Stimulated activated CD4-positive, alpha-beta T cell treated with anti-CD3 and anti-CD28 coated beads, Interleukin-15, amount 100 ng/mL, for 24 hours (primary cell): ENCODE data around the gene ASTN2.
A peak's percentile ranks its signal among the peaks of the same experiment; 100 is the strongest.

ENCODE experiments used
- DNase-seq: peaks from one replicate; pipeline ENCODE4 v3.0.0-alpha.2; 2020

Gene ASTN2

DNA sequence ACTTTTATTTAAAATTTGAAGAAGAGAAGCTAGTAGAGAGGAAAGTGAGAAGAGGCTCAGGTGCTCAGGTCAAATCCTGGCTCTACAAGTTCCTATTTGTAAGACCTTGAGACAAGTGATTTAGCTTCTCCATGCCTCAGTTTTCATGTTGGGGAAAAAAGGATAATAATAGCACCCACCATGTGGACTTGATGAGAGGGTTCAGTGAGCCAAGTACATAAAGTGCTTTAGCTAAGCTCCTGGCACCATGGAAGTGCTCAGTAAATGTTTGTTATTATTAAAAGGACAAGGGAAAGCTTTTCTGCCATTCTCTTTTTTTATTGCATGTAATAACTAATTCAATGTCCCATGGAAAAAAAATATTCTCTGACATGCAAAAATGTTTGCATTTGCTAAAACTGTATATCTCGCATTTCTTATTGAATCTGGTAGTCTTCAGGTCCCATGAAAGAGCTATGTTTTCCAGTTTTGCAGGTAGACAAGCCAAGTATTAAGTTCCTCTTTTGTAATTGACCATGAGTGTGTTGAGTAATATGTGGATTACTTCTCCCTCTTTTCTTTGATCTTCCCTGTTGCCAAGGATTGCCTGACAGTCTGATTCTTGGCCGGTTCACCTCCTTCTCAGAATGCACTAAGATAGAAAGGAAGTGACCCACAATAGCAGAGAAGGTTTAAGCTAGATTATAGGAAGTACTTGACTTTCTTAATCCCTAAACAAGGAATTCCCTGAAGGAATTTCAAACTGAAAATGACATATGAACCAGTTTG lies 773.4 kb downstream of the ASTN2 start:
- no peak for DNase-seq

DNA sequence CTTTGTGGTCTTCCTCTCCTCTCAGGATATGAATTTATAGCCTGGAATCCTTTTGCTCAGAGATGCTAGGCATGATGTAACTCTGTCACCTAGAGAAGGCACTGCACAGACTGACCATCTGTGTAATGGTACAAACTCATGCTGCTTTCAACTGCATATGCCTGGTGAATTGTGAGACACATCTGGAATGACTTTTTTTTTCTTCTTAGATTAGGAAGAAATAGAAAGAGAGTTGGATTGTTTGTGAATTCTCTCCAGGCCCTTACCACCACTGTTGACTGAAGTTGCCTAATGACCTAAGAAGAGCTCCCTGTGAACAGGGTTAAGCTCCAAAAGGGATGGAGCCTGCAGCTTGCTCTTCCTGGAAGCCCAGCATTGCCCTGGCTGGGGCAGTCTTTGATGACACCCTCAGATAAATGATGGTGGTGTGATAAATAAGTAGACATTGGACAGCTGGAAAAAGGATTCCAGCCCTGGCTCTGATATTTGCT lies 775.6 kb downstream of the ASTN2 start:
- DNase-seq = no peak

DNA sequence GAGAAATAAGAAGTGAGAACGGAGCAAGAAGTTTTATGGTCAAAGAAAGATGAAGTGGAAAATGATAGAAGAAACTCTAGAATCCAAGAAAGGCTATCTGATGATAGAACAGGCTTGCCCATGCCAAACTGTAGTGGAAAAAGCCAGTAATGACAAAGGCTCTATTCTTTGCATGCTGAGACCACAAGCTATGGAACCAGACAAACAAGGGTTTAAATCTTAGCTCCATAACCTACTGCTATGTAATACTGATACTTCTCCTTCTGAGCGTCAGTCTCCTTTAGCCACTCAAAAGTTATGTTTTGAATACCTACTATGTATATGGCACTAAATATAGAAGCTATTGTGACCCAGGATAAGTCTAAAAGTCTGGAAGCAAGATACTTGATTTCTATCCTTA lies 778.9 kb downstream of the ASTN2 start:
- no peak for DNase-seq

DNA sequence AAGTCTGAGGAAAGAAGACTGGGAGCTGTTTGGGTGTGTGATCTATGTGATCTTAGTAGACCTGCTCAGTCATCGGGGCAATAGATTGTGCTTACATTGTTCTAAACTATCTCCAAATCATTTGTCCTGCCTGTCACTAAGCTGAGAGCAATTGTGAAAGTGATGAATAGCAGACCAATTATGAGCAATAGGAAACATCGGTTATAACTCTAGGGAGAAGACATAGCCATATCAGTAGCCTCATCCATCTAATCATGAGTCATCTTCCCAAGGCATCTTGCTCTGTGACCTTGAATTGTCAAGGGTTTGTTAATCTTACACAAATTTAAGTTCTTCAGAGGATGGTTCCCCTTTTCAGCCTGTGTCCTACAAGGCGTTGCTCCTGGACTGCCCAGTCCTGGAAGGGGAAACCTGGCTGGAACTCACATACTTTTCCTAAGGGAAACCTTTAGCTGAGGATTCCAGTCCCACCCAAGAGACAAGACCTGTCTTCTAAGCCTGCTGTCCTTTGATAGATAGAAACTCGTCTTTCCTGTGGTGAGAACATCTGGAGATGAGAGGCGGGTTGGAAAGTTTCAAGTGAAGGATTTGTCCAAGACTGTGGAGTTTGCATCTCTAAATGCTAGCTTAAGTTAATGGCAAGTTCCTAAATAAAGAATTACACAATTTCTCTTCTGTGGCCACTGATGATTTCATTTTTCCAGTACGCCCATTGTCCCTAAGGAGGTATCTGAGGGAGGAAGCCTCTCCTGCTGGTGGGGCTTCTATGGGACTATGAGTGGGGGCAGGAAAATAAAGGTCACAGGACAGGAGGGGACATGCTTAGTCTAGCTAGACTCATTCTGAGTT lies 781.6 kb downstream of the ASTN2 start:
- no peak for DNase-seq

DNA sequence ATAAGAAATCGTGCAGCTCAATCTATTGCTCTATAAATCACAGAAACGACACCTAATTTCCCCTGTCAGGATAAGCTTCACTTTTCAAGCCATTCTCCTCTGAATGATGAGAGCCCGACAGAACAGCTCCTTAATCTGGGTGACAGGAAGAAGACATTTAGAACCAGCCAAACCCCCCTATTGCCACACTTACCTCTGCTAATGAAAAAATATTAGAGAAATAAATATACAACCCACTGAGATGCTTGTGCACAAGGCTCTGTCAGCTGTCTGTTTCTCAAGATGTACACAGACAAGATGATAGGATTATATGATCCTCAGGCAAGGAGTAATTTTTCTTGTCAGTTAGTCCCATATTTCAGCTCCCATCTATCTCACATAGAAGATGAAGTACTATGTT lies 785.2 kb downstream of the ASTN2 start:
- no peak for DNase-seq

DNA sequence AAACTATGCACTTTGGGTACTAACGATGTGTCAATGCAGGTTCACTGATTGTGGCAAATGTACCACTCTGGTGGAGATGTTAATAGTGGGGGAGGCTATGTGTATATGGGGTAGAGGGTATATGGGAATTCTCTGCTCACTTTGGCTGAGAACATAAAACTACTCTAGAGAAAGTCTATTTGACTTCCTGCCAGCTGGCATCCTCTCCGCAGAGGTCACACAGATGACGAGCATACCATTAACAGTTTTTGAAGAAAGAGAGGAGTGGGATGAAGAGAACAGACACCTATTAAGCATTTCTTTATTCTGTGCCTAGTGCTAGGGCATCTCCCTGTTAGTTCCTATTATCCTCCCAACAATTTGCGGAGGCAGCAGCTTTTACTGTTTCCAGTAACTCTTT lies 786.1 kb downstream of the ASTN2 start:
- DNase-seq = no peak

DNA sequence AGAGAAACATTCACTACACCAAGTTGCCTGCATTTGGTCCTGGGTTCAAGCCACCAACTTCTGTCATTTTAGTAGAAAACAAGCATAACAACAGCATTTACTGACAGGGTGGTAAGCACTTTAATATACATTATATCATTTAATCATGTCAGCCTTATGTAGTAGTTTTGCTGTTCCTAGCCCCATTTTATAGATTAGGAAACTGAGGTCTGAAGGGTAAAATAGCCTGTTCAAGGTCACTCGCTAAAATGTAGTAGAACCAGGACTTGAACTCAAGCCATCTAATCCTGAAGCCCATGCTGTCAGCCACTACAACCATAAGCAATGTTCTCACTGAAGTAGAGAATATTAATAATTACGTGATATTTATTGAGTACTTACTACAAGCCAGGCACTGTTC lies 787.4 kb downstream of the ASTN2 start:
- DNase-seq = no peak

DNA sequence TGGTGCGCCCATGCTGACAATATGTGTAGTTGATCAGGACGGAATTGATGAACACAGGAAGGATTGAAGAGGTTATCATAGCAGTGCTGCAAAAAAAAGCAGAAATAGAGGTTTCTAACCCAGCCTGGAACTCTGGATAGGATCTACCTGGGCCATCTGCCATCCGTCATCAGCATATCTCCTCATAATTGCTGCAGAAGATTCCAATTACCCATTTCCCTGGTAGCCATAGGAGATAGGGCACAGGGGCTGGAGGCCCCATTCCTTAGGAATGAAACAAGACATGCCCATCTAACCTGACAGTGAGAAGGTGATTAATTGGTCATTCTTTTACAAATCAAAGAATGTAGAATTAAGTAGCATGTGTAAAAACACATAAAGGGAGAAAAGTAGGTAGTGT lies 788.1 kb downstream of the ASTN2 start:
- DNase-seq = no peak

DNA sequence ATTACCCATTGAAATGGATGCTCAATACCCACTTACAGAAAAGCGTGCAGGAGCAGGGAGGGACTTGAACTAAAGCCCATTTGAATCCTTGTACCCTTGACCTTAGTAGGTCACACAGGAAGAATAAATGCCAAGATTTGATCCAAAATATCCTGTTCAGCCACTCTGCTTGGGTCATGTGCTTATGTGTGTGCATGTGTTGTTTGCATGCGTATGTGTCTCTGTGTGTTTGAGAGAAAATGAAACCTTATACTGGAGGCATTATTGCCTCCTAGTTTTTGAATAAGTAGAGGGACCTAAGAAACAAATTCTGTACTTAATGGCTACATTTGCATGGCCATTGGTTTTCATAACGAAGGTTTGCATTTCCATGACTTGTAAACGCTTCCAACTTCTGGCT lies 791.1 kb downstream of the ASTN2 start:
- DNase-seq = no peak

DNA sequence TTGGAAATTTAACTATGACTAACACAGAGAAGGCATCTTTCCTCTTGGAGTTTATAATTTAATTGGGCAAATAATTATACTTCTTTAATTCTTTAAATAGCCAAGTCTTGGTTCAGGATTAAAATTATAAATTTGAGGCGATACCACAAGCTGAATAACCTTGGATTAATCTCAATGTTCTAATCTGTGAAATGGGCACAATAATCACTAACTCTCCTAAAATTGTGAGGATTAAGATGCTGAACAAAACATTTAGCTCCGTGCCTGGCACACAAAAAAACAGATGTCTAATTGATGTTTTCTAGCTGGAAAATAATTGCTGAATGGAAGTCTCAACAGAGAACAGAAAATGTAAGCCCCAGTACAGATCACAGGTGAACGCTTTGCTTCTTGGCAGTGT lies 797.5 kb downstream of the ASTN2 start:
- no peak for DNase-seq

DNA sequence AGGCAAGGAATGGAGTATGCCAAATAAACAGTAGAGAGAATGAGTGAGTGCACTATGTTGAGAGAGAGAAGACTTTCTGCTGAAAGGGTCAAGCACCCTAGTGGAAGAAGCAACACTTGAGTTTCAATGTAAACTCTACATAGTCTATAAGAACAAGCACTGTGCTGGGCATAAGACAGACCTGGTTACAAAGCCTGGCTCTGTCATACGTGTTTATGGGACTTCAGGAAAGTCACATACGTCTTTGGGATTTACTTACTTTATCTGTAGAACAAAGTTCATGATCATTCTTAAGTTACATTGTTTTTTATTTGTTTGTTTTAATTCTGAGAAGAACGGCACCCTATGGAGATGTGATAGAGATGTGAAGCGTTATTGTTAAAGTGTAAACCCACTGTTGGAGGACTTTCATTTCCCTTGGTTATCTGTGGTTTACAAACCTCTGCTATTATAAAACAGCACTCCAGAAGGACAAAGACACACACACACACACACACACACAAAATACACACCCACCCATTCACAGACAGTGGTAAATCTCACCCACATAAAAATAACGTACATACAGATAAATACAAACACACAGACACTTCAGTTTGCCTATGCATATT lies 798.4 kb downstream of the ASTN2 start:
- DNase-seq = no peak

DNA sequence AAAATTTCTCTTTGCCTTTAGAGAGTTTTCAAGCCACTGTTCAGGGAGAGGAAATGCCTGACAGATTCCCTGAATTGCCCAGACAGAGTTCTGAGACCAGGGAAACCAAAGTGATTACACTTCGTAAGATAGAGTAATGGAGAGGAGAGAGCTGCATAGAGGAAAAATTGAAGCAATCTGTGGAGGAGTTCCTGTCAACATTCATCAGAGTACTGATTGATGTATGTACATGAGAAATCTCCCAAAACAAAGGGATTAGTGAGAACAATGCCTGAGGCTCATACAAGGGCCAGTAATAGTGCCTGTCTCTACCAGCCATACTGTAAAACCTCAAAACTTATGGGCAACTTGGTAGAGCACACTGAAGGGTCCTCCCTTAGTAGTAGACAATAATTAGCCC lies 806.8 kb downstream of the ASTN2 start:
- no peak for DNase-seq

DNA sequence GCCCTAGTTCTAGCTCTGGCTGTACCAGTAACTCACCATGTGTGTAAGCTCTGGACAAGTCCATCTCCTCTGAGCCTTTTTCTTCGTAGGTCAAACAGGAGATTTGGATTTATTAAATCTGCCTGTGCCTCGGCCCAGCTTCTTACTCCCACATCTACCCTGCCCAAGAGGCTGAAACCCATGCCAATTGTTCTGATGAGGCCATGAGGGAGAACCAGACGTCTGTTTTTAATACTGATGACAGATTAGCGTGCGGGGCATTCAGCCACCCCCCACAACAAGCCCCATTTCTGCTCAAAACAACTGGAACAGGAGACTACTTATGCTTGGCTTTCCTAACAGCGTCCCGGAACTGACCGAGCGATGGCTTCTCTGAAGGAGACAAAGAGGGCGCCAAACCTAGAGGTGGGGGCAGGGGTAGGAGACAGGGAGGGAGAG lies 808.9 kb downstream of the ASTN2 start:
- DNase-seq = no peak

DNA sequence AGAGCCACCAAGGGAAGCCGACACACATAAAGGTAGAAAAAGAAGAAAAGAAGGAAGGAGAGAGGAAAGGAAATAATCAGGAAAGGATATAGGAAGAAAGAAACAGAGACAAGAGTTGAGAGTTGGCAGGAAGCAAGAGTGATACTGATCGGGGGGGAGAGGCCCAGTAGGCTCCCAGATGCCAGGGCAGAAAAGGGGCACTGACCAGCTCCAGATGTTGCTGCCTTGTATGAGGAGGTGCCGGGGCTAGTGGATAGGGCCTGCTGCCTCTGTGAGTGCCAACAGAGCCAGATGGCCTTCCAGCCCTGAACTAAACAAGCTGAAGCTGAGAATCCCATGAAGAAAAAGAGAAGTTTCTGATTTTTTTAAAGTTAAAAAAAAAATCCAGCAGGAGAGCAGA lies 809.8 kb downstream of the ASTN2 start:
- no peak for DNase-seq

DNA sequence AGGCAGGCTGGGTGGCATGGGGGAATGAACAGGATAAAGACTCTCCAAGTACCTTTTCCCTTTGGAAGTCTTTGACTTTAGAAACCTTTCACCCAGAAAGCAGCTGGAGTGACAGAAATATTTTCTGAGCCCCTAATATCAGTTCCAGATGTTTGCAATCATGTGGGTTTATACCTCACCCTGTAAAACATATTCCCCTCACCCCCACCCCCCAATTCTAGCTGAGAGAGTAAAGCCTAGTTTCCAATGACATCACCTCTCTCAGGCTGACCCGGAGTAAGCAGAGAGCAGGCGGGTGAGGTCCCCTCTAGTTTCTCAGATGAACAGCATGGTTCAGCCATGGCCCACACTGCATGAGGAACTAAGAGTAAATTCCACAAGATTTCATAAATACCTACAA lies 810.6 kb downstream of the ASTN2 start:
- DNase-seq = no peak

DNA sequence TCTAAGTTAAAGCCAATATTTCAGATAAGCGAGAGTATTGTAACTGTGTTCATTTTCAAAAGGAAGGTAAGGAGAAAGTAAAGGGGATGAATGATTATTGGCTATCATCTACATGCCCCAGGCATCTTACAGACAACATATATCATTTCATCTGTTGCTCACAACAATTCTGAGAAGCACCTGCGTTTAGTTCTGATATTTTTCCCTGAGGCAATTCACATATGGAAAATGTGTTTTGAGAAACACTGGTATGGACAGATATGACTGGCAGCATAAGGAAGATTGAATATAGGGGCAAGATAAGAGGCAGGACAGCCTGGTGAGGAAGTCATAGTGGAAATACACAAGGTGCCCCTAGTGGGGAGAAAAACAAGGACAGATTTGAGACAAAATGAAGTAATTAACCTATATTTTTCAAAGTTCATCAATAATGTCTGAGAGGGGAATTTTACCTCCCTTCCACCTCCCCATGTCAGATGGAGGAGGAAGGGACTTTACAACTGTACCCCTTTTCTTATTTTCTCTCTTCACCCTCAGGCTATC lies 815.4 kb downstream of the ASTN2 start:
- DNase-seq = no peak

DNA sequence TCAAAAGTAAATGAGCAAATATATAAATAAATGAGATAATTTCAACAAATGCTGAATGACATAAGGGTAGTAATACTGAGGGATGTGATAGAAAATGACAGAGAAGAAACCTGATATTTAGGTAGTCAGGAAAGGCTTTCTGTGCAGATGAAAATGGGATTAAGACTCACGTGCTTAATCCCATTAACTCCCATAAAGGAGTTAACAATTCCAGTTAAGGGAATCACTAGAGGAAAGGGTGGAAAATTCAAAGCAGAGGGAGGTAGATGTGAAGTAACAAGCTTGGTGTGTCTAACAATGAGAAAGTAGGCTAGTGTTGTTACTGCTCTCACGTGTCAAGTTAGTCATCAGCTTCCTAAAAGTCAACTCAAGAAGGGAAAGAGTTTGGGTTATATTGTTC lies 818.2 kb downstream of the ASTN2 start:
- DNase-seq = no peak

DNA sequence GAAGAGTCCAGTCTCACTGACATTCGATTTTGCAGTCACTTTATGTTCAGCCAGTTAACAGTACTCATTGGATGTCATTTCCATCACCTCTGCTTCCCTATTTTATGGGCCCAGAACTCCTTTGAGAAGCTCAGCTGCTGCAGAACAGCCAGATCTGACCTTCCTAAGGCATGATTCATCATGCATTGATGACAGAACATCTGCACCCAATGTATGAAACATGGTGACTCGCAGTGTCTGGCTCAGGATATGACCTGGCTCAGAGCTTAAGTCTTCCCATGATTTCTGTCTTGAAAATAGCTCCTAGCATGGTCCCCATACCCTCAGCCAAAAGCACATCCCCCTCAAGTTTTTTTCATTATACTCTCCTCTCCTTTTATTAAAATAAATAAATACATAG lies 820.3 kb downstream of the ASTN2 start:
- no peak for DNase-seq

DNA sequence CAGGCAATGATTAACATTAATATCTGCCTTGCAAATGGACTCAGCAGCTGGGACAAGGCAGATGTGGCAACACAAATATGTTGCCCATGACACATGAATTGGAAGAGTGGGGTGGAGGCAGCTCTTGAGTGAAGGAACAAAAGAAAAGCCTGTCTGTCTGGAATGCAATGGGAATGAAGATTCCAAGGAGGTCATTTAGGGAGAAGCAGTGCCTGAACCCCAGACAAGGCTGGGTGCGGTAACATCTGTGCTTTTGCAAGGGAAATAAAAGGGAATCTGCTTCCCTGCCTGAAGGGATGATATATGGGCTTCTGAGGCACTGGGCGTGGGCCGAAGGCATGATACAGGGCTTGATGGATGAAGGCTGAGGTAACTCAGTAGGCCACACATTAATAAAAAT lies 821.9 kb downstream of the ASTN2 start:
- DNase-seq = no peak

DNA sequence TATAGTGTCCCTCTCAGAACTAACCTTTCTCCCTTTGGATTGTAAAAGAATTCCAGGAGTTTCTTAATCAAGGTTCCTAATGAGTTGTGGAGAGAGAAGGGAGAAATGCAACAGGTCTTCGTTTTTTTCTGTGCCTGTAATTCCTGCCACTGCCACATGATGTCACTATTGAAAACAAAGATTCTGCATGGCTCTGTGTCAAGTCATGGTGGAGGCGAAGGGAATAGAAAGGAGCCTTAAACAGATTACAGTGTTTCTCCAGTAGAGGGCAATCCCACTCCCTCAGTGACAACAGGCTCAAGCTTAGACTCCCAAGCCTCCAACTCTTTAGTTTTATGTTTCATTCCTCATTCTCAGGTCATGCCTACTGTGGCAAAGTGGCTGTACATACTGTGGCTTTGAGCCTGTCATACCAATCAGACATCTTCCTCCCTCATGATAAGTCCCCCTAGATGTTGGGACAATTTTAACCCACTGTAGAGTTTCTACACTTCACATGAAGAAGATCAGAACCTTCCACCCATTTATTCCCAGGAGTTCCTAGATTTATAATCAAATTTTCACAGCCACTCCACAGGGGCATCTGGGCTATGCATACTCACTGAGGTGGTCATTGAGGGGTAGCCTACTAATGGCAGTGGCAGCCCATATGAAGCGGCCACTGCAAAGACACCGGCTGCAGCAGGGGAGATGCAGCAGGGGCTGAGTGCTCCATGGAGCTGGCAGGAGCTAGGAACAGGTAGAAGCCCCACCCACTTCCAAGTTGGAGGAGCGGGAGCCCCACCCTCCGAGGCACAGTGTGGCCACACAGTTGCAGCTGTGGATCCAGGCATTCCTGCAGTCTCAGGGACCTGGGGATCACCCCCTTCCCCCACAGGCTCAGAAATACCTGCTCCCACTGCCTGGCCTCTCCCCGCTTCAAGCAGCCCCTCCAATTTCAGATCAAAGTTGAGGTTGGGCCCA lies 825.2 kb downstream of the ASTN2 start:
- DNase-seq = peak; percentile 27

DNA sequence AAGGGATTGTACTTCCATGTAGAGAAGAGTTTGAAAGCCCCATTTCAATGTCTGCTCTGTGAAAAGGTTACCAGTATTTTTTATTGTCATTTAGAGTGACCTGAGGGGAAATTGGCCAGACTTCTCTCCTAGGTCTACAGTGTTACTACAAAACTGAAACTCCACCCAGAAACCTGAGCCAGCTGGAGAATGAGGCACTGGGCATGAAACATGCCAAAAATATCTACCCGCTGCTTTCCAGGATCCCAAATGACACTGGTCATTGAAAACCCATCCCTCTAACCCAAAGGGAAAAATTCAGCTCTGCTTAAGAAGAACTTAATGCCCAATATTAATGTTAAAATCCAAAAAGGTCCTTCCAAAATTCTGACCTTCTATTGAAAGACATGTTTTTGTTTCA lies 826.9 kb downstream of the ASTN2 start:
- no peak for DNase-seq

DNA sequence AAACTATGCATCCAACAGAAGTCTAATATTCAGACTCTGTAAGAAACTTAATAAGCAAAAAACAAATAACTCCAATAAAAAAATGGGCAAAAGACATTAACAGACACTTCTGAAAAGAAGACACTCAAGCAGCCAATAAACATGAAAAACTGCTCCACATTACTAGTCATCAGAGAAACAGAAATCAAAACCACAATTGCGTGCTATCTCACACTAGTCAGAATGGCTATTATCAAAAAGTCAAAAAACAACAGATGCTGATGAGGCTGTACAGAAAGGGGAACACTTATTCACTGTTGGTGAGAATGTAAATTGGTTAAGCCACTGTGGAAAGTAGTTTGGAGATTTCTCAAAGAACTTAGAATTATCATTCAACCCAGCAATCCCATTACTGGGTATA lies 829.0 kb downstream of the ASTN2 start:
- no peak for DNase-seq
